D721Med (cell line): ENCODE results near the gene NTRK2.

Experiments
- DNase-seq: peaks from one replicate; pipeline ENCODE4 v3.0.0; 2011; ENCODE audit warnings: low spot score; ENCODE audit not compliant: insufficient read length
- FAIRE-seq: peaks from 2 replicates; lab custom pipeline; 2011; peaks lifted over from hg19 to GRCh38; lab: Jason Lieb, UNC
- CTCF ChIP-seq: IDR thresholded peaks from 2 replicates; pipeline ENCODE4 v1.5.1; 2012; ENCODE audit warnings: mild to moderate bottlenecking, control low read depth; ENCODE audit not compliant: insufficient read depth; ENCODE audit errors: missing control alignments

Gene NTRK2

GRCh38 chr9:84838879-84839278, 169.3 kb downstream of the NTRK2 start:
- no peak for TF ChIP-seq CTCF
- DNase-seq (no peak), FAIRE-seq (no peak)

GRCh38 chr9:84839541-84839940, 170.0 kb downstream of the NTRK2 start:
- FAIRE-seq (no peak), DNase-seq (no peak)
- no peak for TF ChIP-seq CTCF

- no peak for TF ChIP-seq CTCF
- DNase-seq (no peak), FAIRE-seq (no peak)
Observed at GRCh38 chr9:84841931-84842330, 172.4 kb downstream of the NTRK2 start.

GRCh38 chr9:84843175-84843824, 173.8 kb downstream of the NTRK2 start:
- DNase-seq (no peak), FAIRE-seq (no peak)
- no peak for TF ChIP-seq CTCF

GRCh38 chr9:84845956-84846900, 176.7 kb downstream of the NTRK2 start:
- DNase-seq (no peak), FAIRE-seq (no peak)
- TF ChIP-seq CTCF: no peak

- DNase-seq (no peak), FAIRE-seq (no peak)
- TF ChIP-seq CTCF: no peak
Observed at GRCh38 chr9:84846906-84847305, 177.4 kb downstream of the NTRK2 start.
